NCI-H446 (cell line): Measurements from ENCODE around the gene GTF2I.
"Not testable (repeated sequence)": the region's sequence is repeated elsewhere in the genome, so short reads cannot be mapped to it uniquely, and the experiment has no call there.

ENCODE experiments used
- DNase-seq, 2 experiments: peaks; one replicate each; lab custom pipeline; 2025; lab: John Stamatoyannopoulos, UW

Gene GTF2I

GRCh38 chr7:74656837-74657691, 454 bp upstream of the GTF2I start:
- DNase-seq = peak; percentile 63 to 93

GRCh38 chr7:74658178-74659004, 873 bp downstream of the GTF2I start:
- peak in 1 of 2 experiments; percentile 87 for DNase-seq

GRCh38 chr7:74660202-74660601, 2.7 kb downstream of the GTF2I start:
- DNase-seq = not testable (repeated sequence)

- DNase-seq = peak in 1 of 2 experiments; percentile 11
Observed at GRCh38 chr7:74661836-74662794, 4.6 kb downstream of the GTF2I start.

GRCh38 chr7:74665296-74665938, 7.9 kb downstream of the GTF2I start:
- no peak for DNase-seq

- DNase-seq = not testable (repeated sequence)
Observed at GRCh38 chr7:74667013-74667412, 9.5 kb downstream of the GTF2I start.

- not testable (repeated sequence) for DNase-seq
Observed at GRCh38 chr7:74667520-74667919, 10.0 kb downstream of the GTF2I start.

GRCh38 chr7:74671602-74672001, 14.1 kb downstream of the GTF2I start:
- no peak for DNase-seq

GRCh38 chr7:74672343-74672915, 14.9 kb downstream of the GTF2I start:
- DNase-seq = no peak

GRCh38 chr7:74674166-74674565, 16.6 kb downstream of the GTF2I start:
- DNase-seq = no peak

GRCh38 chr7:74682829-74683228, 25.3 kb downstream of the GTF2I start:
- no peak for DNase-seq

GRCh38 chr7:74683799-74684198, 26.3 kb downstream of the GTF2I start:
- DNase-seq = no peak

GRCh38 chr7:74684473-74684872, 27.0 kb downstream of the GTF2I start:
- DNase-seq = no peak

- no peak for DNase-seq
Observed at GRCh38 chr7:74684921-74685320, 27.4 kb downstream of the GTF2I start.

- DNase-seq = no peak
Observed at GRCh38 chr7:74690474-74690873, 33.0 kb downstream of the GTF2I start.

- DNase-seq = not testable (repeated sequence)
Observed at GRCh38 chr7:74704419-74704818, 46.9 kb downstream of the GTF2I start.

- no peak for DNase-seq
Observed at GRCh38 chr7:74707238-74707637, 49.7 kb downstream of the GTF2I start.

- no peak for DNase-seq
Observed at GRCh38 chr7:74708569-74709275, 51.2 kb downstream of the GTF2I start.

GRCh38 chr7:74709880-74710671, 52.6 kb downstream of the GTF2I start:
- no peak for DNase-seq
